CD14-positive monocyte (primary cell): Measurements from ENCODE around the gene GAL3ST2. TPM values are rescaled to one million over a fixed set of nuclear protein-coding genes. Genes with fewer than 3 reads are reported as not detected.
A peak's percentile ranks its signal among the peaks of the same experiment; 100 is the strongest.

ENCODE experiments used
- DNase-seq, 3 donors: peaks; one replicate each; pipeline ENCODE4 v3.0.0-alpha.2; 2011 to 2022
- H2AFZ ChIP-seq: 2 replicates; pipeline ENCODE4 v1.6.0; 2012; ENCODE audit warnings: mild to moderate bottlenecking, low read depth, low read length, inconsistent platforms; ENCODE audit not compliant: insufficient read depth, poor library complexity, severe bottlenecking
- H3K27ac ChIP-seq, 2 donors: 1 replicate in 1 of 2; 2 replicates in 1 of 2; pipeline ENCODE4 v1.5.1; 2012 to 2013; ENCODE audit warnings: low read length in 2 of 2, control low read depth in 1 of 2, inconsistent platforms in 1 of 2, low read depth in 1 of 2, mild to moderate bottlenecking in 1 of 2
- H3K27me3 ChIP-seq, 2 donors: one replicate each; pipeline versions ENCODE4 v1.6.0 to v1.6.1; 2011 to 2013; ENCODE audit warnings: low read length in 2 of 2; ENCODE audit not compliant: control insufficient read depth in 2 of 2, insufficient read depth in 2 of 2
- H3K36me3 ChIP-seq, 2 donors: replicated peaks in 1 of 2; 1 replicate in 1 of 2; 2 replicates in 1 of 2; pipeline versions ENCODE4 v1.5.1 to v1.6.1; 2012 to 2013; ENCODE audit warnings: low read length in 2 of 2, control low read depth in 1 of 2, inconsistent platforms in 1 of 2, mild to moderate bottlenecking in 1 of 2; ENCODE audit not compliant: insufficient read depth in 2 of 2, control insufficient read depth in 1 of 2
- H3K4me1 ChIP-seq, 2 donors: 1 replicate in 1 of 2; 2 replicates in 1 of 2; pipeline versions ENCODE4 v1.5.1 to v1.6.1; 2012 to 2013; ENCODE audit warnings: low read length in 2 of 2, control low read depth in 1 of 2, inconsistent platforms in 1 of 2, mild to moderate bottlenecking in 1 of 2, moderate library complexity in 1 of 2; ENCODE audit not compliant: insufficient read depth in 2 of 2, control insufficient read depth in 1 of 2
- H3K4me2 ChIP-seq: replicated peaks from 2 replicates; pipeline ENCODE3; 2012; ENCODE audit warnings: low read length, moderate library complexity, mild to moderate bottlenecking; ENCODE audit not compliant: poor library complexity, severe bottlenecking; ENCODE audit errors: extremely low read depth
- H3K4me3 ChIP-seq, 3 experiments: fragments of 200-600 bp in 1 of 3; sonication (generic) in 1 of 3; replicated peaks in 1 of 3; 1 replicate in 2 of 3; 2 replicates in 1 of 3; pipeline ENCODE4 v1.5.1; 2011 to 2013; ENCODE audit warnings: low read length in 3 of 3, mild to moderate bottlenecking in 3 of 3, control low read depth in 2 of 3, low read depth in 2 of 3, inconsistent platforms in 1 of 3, moderate library complexity in 1 of 3
- H3K79me2 ChIP-seq: 2 replicates; pipeline ENCODE4 v1.6.0; 2012; ENCODE audit warnings: mild to moderate bottlenecking, control low read depth, inconsistent platforms, low read length, moderate library complexity; ENCODE audit not compliant: insufficient read depth
- H3K9ac ChIP-seq: 2 replicates; pipeline ENCODE4 v1.6.0; 2017; ENCODE audit warnings: low read length, mild to moderate bottlenecking; ENCODE audit not compliant: insufficient read depth, poor library complexity, severe bottlenecking
- H3K9me3 ChIP-seq, 2 donors: replicated peaks in 1 of 2; 1 replicate in 1 of 2; 2 replicates in 1 of 2; pipeline versions ENCODE4 v1.5.1 to v1.6.1; 2012 to 2013; ENCODE audit warnings: low read length in 2 of 2, control low read depth in 1 of 2; ENCODE audit not compliant: control insufficient read depth in 1 of 2, insufficient read depth in 1 of 2
- H4K20me1 ChIP-seq: 2 replicates; pipeline ENCODE4 v1.6.0; 2012; ENCODE audit warnings: mild to moderate bottlenecking, low read length, control low read depth, moderate library complexity; ENCODE audit not compliant: insufficient read depth
- H3K27ac Mint-ChIP-seq, 7 donors: one replicate each; pipeline ENCODE4 v1.8.0; 2020; ENCODE audit warnings: mild to moderate bottlenecking in 7 of 7, mixed read lengths in 7 of 7, moderate library complexity in 6 of 7, inconsistent platforms in 2 of 7
- H3K27me3 Mint-ChIP-seq, 3 donors: one replicate each; pipeline ENCODE4 v1.8.0; 2021 to 2022; ENCODE audit warnings: low read depth in 3 of 3, mild to moderate bottlenecking in 3 of 3, mixed read lengths in 3 of 3, moderate library complexity in 3 of 3, inconsistent platforms in 1 of 3
- H3K36me3 Mint-ChIP-seq, 2 donors: one replicate each; pipeline ENCODE4 v1.8.0; 2020; ENCODE audit warnings: mixed read lengths in 2 of 2, inconsistent platforms in 1 of 2, mild to moderate bottlenecking in 1 of 2
- H3K4me1 Mint-ChIP-seq: one replicate; pipeline ENCODE4 v1.8.0; 2020; ENCODE audit warnings: mild to moderate bottlenecking, mixed read lengths
- H3K4me3 Mint-ChIP-seq, 2 donors: one replicate each; pipeline ENCODE4 v1.8.0; 2020; ENCODE audit warnings: mild to moderate bottlenecking in 2 of 2, mixed read lengths in 2 of 2, moderate library complexity in 1 of 2
- H3K9me3 Mint-ChIP-seq, 7 donors: one replicate each; pipeline ENCODE4 v1.8.0; 2020 to 2022; ENCODE audit warnings: mixed read lengths in 7 of 7, mild to moderate bottlenecking in 6 of 7, moderate library complexity in 6 of 7, inconsistent platforms in 2 of 7
- CTCF ChIP-seq: fragments of 200-600 bp; IDR thresholded peaks from one replicate; pipeline ENCODE4 v1.8.0; 2022; ENCODE audit warnings: antibody characterized with exemption, mild to moderate bottlenecking
- WGBS: methylation state at CpG from one replicate; pipeline ENCODE4 v1.1.5; 2013; ENCODE audit warnings: missing lambda C conversion rate; ENCODE audit not compliant: insufficient coverage; 5-methylcytosine and 5-hydroxymethylcytosine counted together
- intact Hi-C, 2 donors: fragments of 100-400 bp; cut with micrococcal nuclease; formaldehyde crosslinking; loops; one replicate each; pipeline versions ENCODE4 v1.15.0 to v1.15.1; 2023
- polyA plus RNA-seq, 3 donors: library from polyadenylated mRNA; depleted of rRNA in 1 of 3; unstranded in 2 of 3; stranded (reverse) in 1 of 3; fragments of 300-500 nt in 2 of 3; fragments of >200 nt in 1 of 3; fragmentation: Illumina TruSeq in 2 of 3; gene quantifications; 1 replicate in 2 of 3; 2 replicates in 1 of 3; pipeline ENCODE4 v1.2.3, GENCODE V29; 2012 to 2021

GAL3ST2 gene
- polyA plus RNA-seq, 3 donors, result not detected

- peak overlapping the region; percentile 39 to 69 (median 46) for H3K4me3 ChIP-seq
- peak overlapping the region; percentile 56 for H2AFZ ChIP-seq
- H3K27me3 ChIP-seq, result no peaks in the 10 kb centered on the region
- Mint-ChIP-seq H3K36me3 (peaks cover 4 to 6% of the 10 kb centered on the region in 2 donors), H3K27ac (peak overlapping the region in 5 of 7 donors; percentile 45 to 85 (median 76)), H3K4me1 (peaks cover 38% of the 10 kb centered on the region), H3K4me3 (peak overlapping the region; percentile 78 to 90), H3K9me3 (peaks cover 0 to 3% (median 0%) of the 10 kb centered on the region in 7 donors), H3K27me3 (peaks cover 7 to 27% (median 23%) of the 10 kb centered on the region in 3 donors)
- H3K9ac ChIP-seq, result peak overlapping the region; percentile 43
- 6% methylated on average over 62 of the region's 65 CpGs for WGBS
- H4K20me1 ChIP-seq, result no peaks in the 10 kb centered on the region
- no peaks in the 10 kb centered on the region for H3K36me3 ChIP-seq
- DNase-seq, result peak; percentile 43 to 49 (median 47)
- H3K27ac ChIP-seq, result no peak overlapping the region
- intact Hi-C loops, result no loop called here
- H3K4me2 ChIP-seq, result peak overlapping the region; percentile 77
- peaks cover 14 to 35% of the 10 kb centered on the region in 2 donors for H3K4me1 ChIP-seq
- H3K9me3 ChIP-seq, result no peaks in the 10 kb centered on the region
- TF ChIP-seq CTCF, result no peak
- H3K79me2 ChIP-seq, result no peaks in the 10 kb centered on the region
Measured at GRCh38 chr2:241844066-241844728, 67.6 kb downstream of the GAL3ST2 start.

- H3K27me3 Mint-ChIP-seq, result peaks cover 7 to 26% (median 23%) of the 10 kb centered on the region in 3 donors
- no peaks in the 10 kb centered on the region for H3K36me3 ChIP-seq
- peaks cover 38% of the 10 kb centered on the region for H3K4me1 Mint-ChIP-seq
- no peak for TF ChIP-seq CTCF
- intact Hi-C loops, result no loop called here
- peaks cover 4 to 6% of the 10 kb centered on the region in 2 donors for H3K36me3 Mint-ChIP-seq
- DNase-seq, result no peak
- peaks cover 14 to 35% of the 10 kb centered on the region in 2 donors for H3K4me1 ChIP-seq
- no peaks in the 10 kb centered on the region for H3K9me3 ChIP-seq
- H4K20me1 ChIP-seq, result no peaks in the 10 kb centered on the region
- H3K4me2 ChIP-seq, result peak overlapping the region; percentile 77
- H3K27ac Mint-ChIP-seq, result peak overlapping the region in 5 of 7 donors; percentile 50 to 85 (median 76)
- no peak overlapping the region for H3K27ac ChIP-seq
- H3K9ac ChIP-seq, result peak overlapping the region; percentile 43
- H3K27me3 ChIP-seq, result no peaks in the 10 kb centered on the region
- H2AFZ ChIP-seq, result no peak overlapping the region
- WGBS, result 92% methylated on average over 29 of the region's 37 CpGs
- H3K4me3 Mint-ChIP-seq, result peak overlapping the region; percentile 78 to 90
- peak overlapping the region in 2 of 3 experiments; percentile 46 to 69 for H3K4me3 ChIP-seq
- no peaks in the 10 kb centered on the region for H3K79me2 ChIP-seq
- H3K9me3 Mint-ChIP-seq, result peaks cover 0 to 3% (median 0%) of the 10 kb centered on the region in 7 donors
Measured at GRCh38 chr2:241844831-241845578, 68.4 kb downstream of the GAL3ST2 start.
